IMR-90 (cell line): ENCODE data around the gene RPEL1. TPM values are rescaled to one million over a fixed set of nuclear protein-coding genes. Genes with fewer than 3 reads are reported as not detected.

ENCODE experiments used
- ATAC-seq: fragments of 200-7000 bp; cut with Tn5 transposase; 2 replicates; pipeline ENCODE4 v1.9.1; 2020; ENCODE audit warnings: low read depth, mild to moderate bottlenecking, moderate library complexity
- BruUV-seq: library from RNA; stranded (reverse); fragments of 400-500 nt; replicated peaks from 2 replicates; lab custom pipeline; 2021; lab: Mats Ljungman, UMichigan
- CTCF ChIA-PET: fragments of 300-600 bp; formaldehyde crosslinking; extraction: SDS; loops from one replicate; lab custom pipeline; 2021; ENCODE audit warnings: antibody characterized with exemption; lab: Yijun Ruan, JAX
- POLR2A ChIA-PET: fragments of 300-600 bp; sonication (Branson Sonifier 250); formaldehyde crosslinking; loops from one replicate; lab custom pipeline; 2022; ENCODE audit warnings: antibody characterized with exemption; ENCODE audit not compliant: unreplicated experiment; lab: Charles Lee
- DNase-seq: peaks from one replicate; pipeline ENCODE4 v3.0.0; 2013
- H2AFZ ChIP-seq: replicated peaks from 2 replicates; pipeline ENCODE3; 2013; ENCODE audit warnings: low read length, mild to moderate bottlenecking; ENCODE audit not compliant: poor library complexity
- H2AK5ac ChIP-seq: 2 replicates; pipeline ENCODE4 v1.6.1; 2013; ENCODE audit warnings: low read depth, low read length, inconsistent platforms
- H2AK9ac ChIP-seq: replicated peaks from 2 replicates; pipeline ENCODE3; 2013; ENCODE audit warnings: mild to moderate bottlenecking, low read depth, low read length, moderate library complexity; ENCODE audit not compliant: poor library complexity
- H2BK120ac ChIP-seq: 2 replicates; pipeline ENCODE4 v1.6.1; 2013; ENCODE audit warnings: low read depth, low read length, inconsistent platforms
- H2BK15ac ChIP-seq: 3 replicates; pipeline ENCODE4 v1.6.1; 2013; ENCODE audit warnings: low read depth, low read length, inconsistent platforms
- H2BK20ac ChIP-seq: 2 replicates; pipeline ENCODE4 v1.6.1; 2013; ENCODE audit warnings: low read depth, mild to moderate bottlenecking, inconsistent platforms, low read length, moderate library complexity
- H2BK5ac ChIP-seq: 2 replicates; pipeline ENCODE4 v1.6.1; 2013; ENCODE audit warnings: mild to moderate bottlenecking, low read depth, low read length, inconsistent platforms; ENCODE audit not compliant: poor library complexity, severe bottlenecking
- H3K14ac ChIP-seq: replicated peaks from 2 replicates; pipeline ENCODE4 v1.6.1; 2013; ENCODE audit warnings: low read depth, low read length, inconsistent platforms
- H3K18ac ChIP-seq: 2 replicates; pipeline ENCODE4 v1.6.1; 2013; ENCODE audit warnings: low read depth, low read length, control low read depth
- H3K23ac ChIP-seq: 2 replicates; pipeline ENCODE4 v1.6.1; 2013; ENCODE audit warnings: low read depth, low read length, inconsistent platforms
- H3K27ac ChIP-seq: 2 replicates; pipeline ENCODE4 v1.5.1; 2013; ENCODE audit warnings: mild to moderate bottlenecking, control low read depth, low read length; ENCODE audit not compliant: insufficient read depth
- H3K27me3 ChIP-seq: 2 replicates; pipeline ENCODE4 v1.6.1; 2013; ENCODE audit warnings: low read length; ENCODE audit not compliant: control insufficient read depth, insufficient read depth
- H3K36me3 ChIP-seq: 2 replicates; pipeline ENCODE4 v1.6.1; 2013; ENCODE audit warnings: low read length, mixed read lengths; ENCODE audit not compliant: control insufficient read depth, insufficient read depth
- H3K4ac ChIP-seq: 2 replicates; pipeline ENCODE4 v1.6.1; 2013; ENCODE audit warnings: low read depth, low read length, inconsistent platforms
- H3K4me1 ChIP-seq: 2 replicates; pipeline ENCODE4 v1.6.1; 2013; ENCODE audit warnings: low read length, mixed read lengths; ENCODE audit not compliant: control insufficient read depth, insufficient read depth
- H3K4me2 ChIP-seq: 2 replicates; pipeline ENCODE4 v1.6.1; 2013; ENCODE audit warnings: low read depth, mild to moderate bottlenecking, control low read depth, low read length, moderate library complexity
- H3K4me3 ChIP-seq: 2 replicates; pipeline ENCODE4 v1.5.1; 2013; ENCODE audit warnings: low read depth, mild to moderate bottlenecking, control low read depth, low read length, moderate library complexity; ENCODE audit not compliant: insufficient read depth
- H3K56ac ChIP-seq: 2 replicates; pipeline ENCODE4 v1.6.1; 2013; ENCODE audit warnings: low read length, inconsistent platforms; ENCODE audit not compliant: insufficient read depth; ENCODE audit errors: extremely low read depth
- H3K79me1 ChIP-seq, 2 experiments: 2 replicates each; pipeline ENCODE4 v1.6.1; 2013; ENCODE audit warnings: low read length in 2 of 2, inconsistent platforms in 1 of 2, low read depth in 1 of 2
- H3K9ac ChIP-seq: 2 replicates; pipeline ENCODE4 v1.6.1; 2013; ENCODE audit warnings: low read depth, low read length, control low read depth
- H3K9me1 ChIP-seq: 2 replicates; pipeline ENCODE4 v1.6.1; 2013; ENCODE audit warnings: low read length, inconsistent platforms; ENCODE audit not compliant: insufficient read depth
- H3K9me3 ChIP-seq: 2 replicates; pipeline ENCODE4 v1.6.1; 2013; ENCODE audit warnings: low read length; ENCODE audit not compliant: control insufficient read depth, insufficient read depth
- H4K20me1 ChIP-seq: 2 replicates; pipeline ENCODE4 v1.6.1; 2013; ENCODE audit warnings: low read length, inconsistent platforms; ENCODE audit not compliant: insufficient read depth
- H4K5ac ChIP-seq: 2 replicates; pipeline ENCODE4 v1.6.1; 2013; ENCODE audit warnings: mild to moderate bottlenecking, low read depth, low read length, control low read depth
- H4K8ac ChIP-seq, 2 experiments: 2 replicates each; pipeline ENCODE4 v1.6.1; 2013; ENCODE audit warnings: low read depth in 2 of 2, low read length in 2 of 2, control low read depth in 1 of 2, inconsistent platforms in 1 of 2
- H4K91ac ChIP-seq: 2 replicates; pipeline ENCODE4 v1.6.1; 2013; ENCODE audit warnings: low read depth, low read length, inconsistent platforms; ENCODE audit not compliant: insufficient read depth
- BHLHE40 ChIP-seq: fragments of 150-350 bp; IDR thresholded peaks from 2 replicates; pipeline ENCODE4 v1.6.1; 2016; ENCODE audit warnings: mild to moderate bottlenecking, low read depth, low read length
- CEBPB ChIP-seq: IDR thresholded peaks from 2 replicates; pipeline ENCODE4 v1.6.1; 2012; ENCODE audit warnings: low read depth, low read length, improper control_type of control experiment
- CHD1 ChIP-seq: IDR thresholded peaks from 2 replicates; pipeline ENCODE4 v1.6.1; 2012; ENCODE audit warnings: low read depth, low read length, improper control_type of control experiment
- CTCF ChIP-seq: conservative IDR thresholded peaks from 2 replicates; pipeline ENCODE4 v1.5.1; 2012; ENCODE audit warnings: mild to moderate bottlenecking, low read depth, low read length, improper control_type of control experiment
- ELK1 ChIP-seq: fragments of 150-350 bp; IDR thresholded peaks from 2 replicates; pipeline ENCODE4 v1.6.1; 2016; ENCODE audit warnings: low read depth, mild to moderate bottlenecking, low read length, moderate library complexity, borderline replicate concordance
- FOS ChIP-seq: fragments of 150-350 bp; IDR thresholded peaks from 2 replicates; pipeline ENCODE4 v1.6.1; 2016; ENCODE audit warnings: low read depth, low read length
- MAFK ChIP-seq: IDR thresholded peaks from 2 replicates; pipeline ENCODE4 v1.6.1; 2012; ENCODE audit warnings: low read depth, low read length, improper control_type of control experiment
- MAZ ChIP-seq: IDR thresholded peaks from 2 replicates; pipeline ENCODE4 v1.6.1; 2012; ENCODE audit warnings: low read depth, mild to moderate bottlenecking, low read length, improper control_type of control experiment, moderate library complexity, borderline replicate concordance
- MXI1 ChIP-seq: IDR thresholded peaks from 2 replicates; pipeline ENCODE4 v1.6.1; 2012; ENCODE audit warnings: low read depth, mild to moderate bottlenecking, low read length, moderate library complexity, borderline replicate concordance
- NFE2L2 ChIP-seq: fragments of 150-350 bp; IDR thresholded peaks from 2 replicates; pipeline ENCODE4 v1.6.1; 2016; ENCODE audit warnings: low read depth, mild to moderate bottlenecking, low read length
- POLR2A ChIP-seq: IDR thresholded peaks from 2 replicates; pipeline ENCODE4 v1.6.1; 2012; ENCODE audit warnings: mild to moderate bottlenecking, low read depth, low read length
- RCOR1 ChIP-seq: IDR thresholded peaks from 2 replicates; pipeline ENCODE4 v1.6.1; 2012; ENCODE audit warnings: mild to moderate bottlenecking, low read length, improper control_type of control experiment; ENCODE audit not compliant: insufficient replicate concordance
- RFX5 ChIP-seq: IDR thresholded peaks from 2 replicates; pipeline ENCODE4 v1.8.0; 2012; ENCODE audit warnings: low read depth, mild to moderate bottlenecking, low read length, moderate library complexity
- SMC3 ChIP-seq: fragments of 150-350 bp; IDR thresholded peaks from 2 replicates; pipeline ENCODE4 v1.6.1; 2016; ENCODE audit warnings: low read depth, mild to moderate bottlenecking, antibody characterized with exemption, low read length, moderate library complexity
- USF2 ChIP-seq: fragments of 150-350 bp; IDR thresholded peaks from 2 replicates; pipeline ENCODE4 v1.6.1; 2017; ENCODE audit warnings: mild to moderate bottlenecking, antibody characterized with exemption, low read length, low read depth
- WGBS, 2 experiments: methylation state at CpG; one replicate each; pipeline versions ENCODE4 v1.1.5 to v1.1.7; 2013; ENCODE audit warnings: missing lambda C conversion rate in 2 of 2; ENCODE audit not compliant: insufficient read length in 1 of 2; ENCODE audit errors: extremely low coverage in 2 of 2; 5-methylcytosine and 5-hydroxymethylcytosine counted together
- dilution Hi-C: fragments of 300-500 bp; cut with HindIII; formaldehyde crosslinking; loops from one replicate; pipeline ENCODE4 v1.14.3; 2018; ENCODE audit warnings: low sequenced_read_pairs; ENCODE audit not compliant: unreplicated experiment
- in situ Hi-C: fragments of 300-500 bp; cut with MboI; formaldehyde crosslinking; loops from 3 replicates; pipeline ENCODE4 v1.14.3; 2019; ENCODE audit warnings: low sequenced_read_pairs, inconsistent platforms, mixed read lengths
- intact Hi-C: fragments of 100-400 bp; cut with micrococcal nuclease; formaldehyde crosslinking; loops from 2 replicates; pipeline ENCODE4 v1.10.0; 2022
- polyA plus RNA-seq, 3 experiments: library from polyadenylated mRNA; depleted of rRNA; stranded (reverse); fragments of >200 nt; gene quantifications; 2 replicates each; pipeline ENCODE4 v1.2.3, GENCODE V29; 2012; ENCODE audit warnings: low replicate concordance in 1 of 3
- total RNA-seq: library from RNA; depleted of rRNA; stranded (reverse); fragments of >200 nt; gene quantifications from 2 replicates; pipeline ENCODE4 v1.2.3, GENCODE V29; 2012

Gene RPEL1
- total and polyA plus RNA-seq, 2 of the 4 experiments (the other 2 are of a cell fraction), result under 0.01 to 0.26 TPM

DNA sequence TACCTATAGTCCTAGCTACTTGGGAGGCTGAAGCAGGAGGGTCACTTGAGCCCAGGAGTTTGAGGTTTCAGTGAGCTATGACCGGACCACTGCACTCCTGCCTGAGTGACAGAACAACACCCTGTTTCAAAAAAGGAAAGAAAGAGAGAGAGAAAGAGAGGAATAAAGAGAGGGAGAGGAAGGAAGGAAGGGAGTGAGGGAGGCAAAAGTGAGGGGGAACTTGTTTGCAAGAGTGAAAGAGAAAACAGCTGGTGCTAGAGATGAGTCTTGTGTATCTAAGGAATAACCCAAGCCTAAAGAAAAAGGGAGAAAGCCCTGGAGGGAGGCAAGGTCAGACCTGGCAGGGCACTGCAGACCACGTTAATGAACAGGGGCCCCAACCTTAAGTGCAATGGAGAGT is 47.8 kb upstream of the RPEL1 start:
- dilution Hi-C loops, result no loop called here
- Histone ChIP-seq H2BK5ac (peak overlapping the region; percentile 32), H3K9me1 (peaks cover 20% of the 10 kb centered on the region), H2BK20ac (peak overlapping the region; percentile 60), H4K91ac (peak overlapping the region; percentile 43; the same call in 1 of the 2 replicates), H3K4ac (peak overlapping the region; percentile 45; the same call in 1 of the 2 replicates), H3K4me1 (peaks cover 18% of the 10 kb centered on the region), H2AFZ (no peak overlapping the region), H3K23ac (peak overlapping the region; percentile 31; the same call in 1 of the 2 replicates), H3K9ac (no peak overlapping the region), H2AK9ac (no peak overlapping the region), H4K20me1 (no peaks in the 10 kb centered on the region), H2BK120ac (peak overlapping the region; percentile 71), H3K18ac (peak overlapping the region; percentile 61; the same call in 1 of the 2 replicates), H3K27me3 (no peaks in the 10 kb centered on the region), H3K27ac (no peak overlapping the region), H3K14ac (peak overlapping the region; percentile 31), H2AK5ac (peak overlapping the region; percentile 86), H4K8ac (peak overlapping the region in 1 of 2 experiments; percentile 52; a peak in 2 of 4 replicates), H3K4me3 (no peak overlapping the region), H3K9me3 (no peaks in the 10 kb centered on the region), H2BK15ac (peak overlapping the region; percentile 60; the same call in 2 of the 3 replicates), H3K4me2 (no peak overlapping the region), H3K56ac (no peak overlapping the region), H3K36me3 (no peaks in the 10 kb centered on the region), H4K5ac (peak overlapping the region; percentile 33), H3K79me1 (peaks cover 0 to 9% of the 10 kb centered on the region in 2 experiments; a peak in 1 of 4 replicates)
- WGBS, 2 experiments, result 100% methylated on average over 1 of the region's 2 CpGs; no CpG with 5 or more reads in 1 of the 2 experiments
- in situ Hi-C loops, result no loop called here
- intact Hi-C loops, result no loop called here
- BruUV-seq, result no TSS peak
- CTCF ChIA-PET, result interaction anchor here (0.6 to 1.6 kb wide), 2 partner anchors 33 to 87 kb away, joined by 3 read pairs; no protein-coding TSS in a partner anchor
- POLR2A ChIA-PET, result no interaction called here
- ATAC-seq, result no peak
- no peak for DNase-seq
- no peak for TF ChIP-seq USF2
- no peak for TF ChIP-seq POLR2A
- no peak for TF ChIP-seq MXI1
- TF ChIP-seq ELK1, result no peak
- no peak for TF ChIP-seq CHD1
- no peak for TF ChIP-seq SMC3
- TF ChIP-seq FOS, result no peak
- no peak for TF ChIP-seq BHLHE40
- TF ChIP-seq RCOR1, result no peak
- TF ChIP-seq MAZ, result no peak
- no peak for TF ChIP-seq MAFK
- TF ChIP-seq NFE2L2, result no peak
- TF ChIP-seq CTCF, result no peak
- TF ChIP-seq CEBPB, result no peak
- TF ChIP-seq RFX5, result no peak
